Smooth muscle cell of the umbilical artery (primary cell): Measurements from ENCODE around the gene IDNK. TPM values are rescaled to one million over a fixed set of nuclear protein-coding genes. Genes with fewer than 3 reads are reported as not detected.

Experiments
- total RNA-seq: library from RNA; depleted of rRNA; stranded (reverse); fragments of >200 nt; gene quantifications from 2 replicates; pipeline ENCODE4 v1.2.3, GENCODE V29; 2014

IDNK gene
- total RNA-seq = 1.5 and 1.7 TPM in 2 replicates

GRCh38 chr9:83622939-83623678 lies at the start of gene IDNK:
Gene IDNK (plus strand): TSS chr9:83623143. CDS start chr9:83623172, 29 bp downstream.

Other genes with a start within 250 kb of the IDNK start
- gene FRMD3, start 84.7 kb upstream of the IDNK start, total RNA-seq = 0.32 and 0.89 TPM in 2 replicates
- gene UBQLN1, start 84.8 kb downstream of the IDNK start, total RNA-seq = 107 and 172 TPM in 2 replicates
- gene GKAP1, start 194.6 kb downstream of the IDNK start, total RNA-seq = 0.55 and 0.59 TPM in 2 replicates